DLD1 (cell line): Measurements from ENCODE around the gene IP6K3.

ENCODE experiments used
- in situ Hi-C: cut with HindIII; loops from 2 replicates; pipeline ENCODE4 v1.10.0; 2017; ENCODE audit warnings: low sequenced_read_pairs

The IP6K3 gene

GRCh38 chr6:33725891-33726673 is 20.6 kb downstream of the IP6K3 start:
- in situ Hi-C loops: no loop called here

- in situ Hi-C loops: no loop called here
Observed at GRCh38 chr6:33725222-33725621, 21.5 kb downstream of the IP6K3 start.

- in situ Hi-C loops: no loop called here
Observed at GRCh38 chr6:33724102-33725023, 22.3 kb downstream of the IP6K3 start.

GRCh38 chr6:33723371-33724085 is 23.2 kb downstream of the IP6K3 start:
- in situ Hi-C loops: no loop called here

- in situ Hi-C loops: no loop called here
Observed at GRCh38 chr6:33722103-33722623, 24.5 kb downstream of the IP6K3 start.

GRCh38 chr6:33721508-33721907 is 25.2 kb downstream of the IP6K3 start:
- in situ Hi-C loops: no loop called here

GRCh38 chr6:33720998-33721397 is 25.7 kb downstream of the IP6K3 start:
- in situ Hi-C loops: no loop called here

- in situ Hi-C loops: no loop called here
Observed at GRCh38 chr6:33719326-33719987, 27.2 kb downstream of the IP6K3 start.

- in situ Hi-C loops: no loop called here
Observed at GRCh38 chr6:33718713-33719112, 28.0 kb downstream of the IP6K3 start.

- in situ Hi-C loops: no loop called here
Observed at GRCh38 chr6:33717934-33718455, 28.7 kb downstream of the IP6K3 start.

GRCh38 chr6:33716890-33717632 is 29.6 kb downstream of the IP6K3 start:
- in situ Hi-C loops: no loop called here

GRCh38 chr6:33716379-33716778 is 30.3 kb downstream of the IP6K3 start:
- in situ Hi-C loops: no loop called here

GRCh38 chr6:33714385-33715040 is 32.2 kb downstream of the IP6K3 start:
- in situ Hi-C loops: no loop called here

GRCh38 chr6:33713786-33714185 is 32.9 kb downstream of the IP6K3 start:
- in situ Hi-C loops: no loop called here

- in situ Hi-C loops: no loop called here
Observed at GRCh38 chr6:33712914-33713313, 33.8 kb downstream of the IP6K3 start.

- in situ Hi-C loops: no loop called here
Observed at GRCh38 chr6:33711140-33712129, 35.3 kb downstream of the IP6K3 start, which contains the start of gene UQCC2. TSS of gene UQCC2 (minus strand) at chr6:33711700. CDS start at chr6:33711686, 14 bp downstream.

GRCh38 chr6:33710296-33711121 is 36.2 kb downstream of the IP6K3 start:
- in situ Hi-C loops: no loop called here
